PC-9 (cell line): ENCODE measurements around the gene ACYP2. TPM values are rescaled to one million over a fixed set of nuclear protein-coding genes. Genes with fewer than 3 reads are reported as not detected.

Experiments used
- BruUV-seq: library from RNA; stranded (reverse); fragments of 400-500 nt; replicated peaks from 2 replicates; lab custom pipeline; 2021; lab: Mats Ljungman, UMichigan
- CTCF ChIA-PET: fragments of 300-600 bp; sonication (Branson Sonifier 250); formaldehyde crosslinking; loops from one replicate; lab custom pipeline; 2022; ENCODE audit warnings: antibody characterized with exemption; lab: Charles Lee
- POLR2A ChIA-PET: fragments of 300-600 bp; sonication (Branson Sonifier 250); formaldehyde crosslinking; loops from one replicate; lab custom pipeline; 2022; ENCODE audit warnings: antibody characterized with exemption; ENCODE audit not compliant: unreplicated experiment; lab: Charles Lee
- DNase-seq, 2 experiments: peaks; one replicate each; pipeline versions ENCODE4 v3.0.0 to v3.0.0-alpha.2; 2015 to 2022; ENCODE audit warnings: mixed read lengths in 1 of 2
- H2AFZ ChIP-seq: fragments of 200-600 bp; sonication (generic); 2 replicates; pipeline ENCODE4 v1.8.1; 2017; ENCODE audit warnings: antibody characterized with exemption
- H3F3A ChIP-seq: fragments of 200-600 bp; sonication (generic); 2 replicates; pipeline ENCODE4 v1.8.1; 2017; ENCODE audit warnings: antibody characterized with exemption, mild to moderate bottlenecking, low read depth; ENCODE audit not compliant: insufficient read depth
- H3K27ac ChIP-seq: fragments of 200-600 bp; sonication (generic); 2 replicates; pipeline ENCODE4 v1.6.1; 2016; ENCODE audit warnings: mixed run types
- H3K27me3 ChIP-seq: fragments of 200-600 bp; sonication (generic); 2 replicates; pipeline ENCODE4 v1.6.1; 2016; ENCODE audit warnings: low read depth, mixed run types; ENCODE audit not compliant: insufficient read depth
- H3K36me3 ChIP-seq: fragments of 200-600 bp; sonication (generic); 2 replicates; pipeline ENCODE4 v1.6.1; 2016; ENCODE audit warnings: low read depth, mixed run types
- H3K4me1 ChIP-seq: fragments of 200-600 bp; sonication (generic); replicated peaks from 2 replicates; pipeline ENCODE4 v1.6.1; 2016; ENCODE audit warnings: mixed run types; ENCODE audit not compliant: insufficient read depth
- H3K4me2 ChIP-seq: fragments of 200-600 bp; sonication (generic); 2 replicates; pipeline ENCODE4 v1.6.1; 2017; ENCODE audit warnings: mixed run types
- H3K4me3 ChIP-seq: fragments of 200-600 bp; sonication (generic); 2 replicates; pipeline ENCODE4 v1.6.1; 2016; ENCODE audit warnings: mixed run types
- H3K79me2 ChIP-seq: fragments of 200-600 bp; sonication (generic); 2 replicates; pipeline ENCODE4 v1.6.1; 2017; ENCODE audit warnings: low read depth, mixed run types
- H3K9me2 ChIP-seq: fragments of 200-600 bp; sonication (generic); 2 replicates; pipeline ENCODE4 v1.8.1; 2017; ENCODE audit warnings: mild to moderate bottlenecking; ENCODE audit not compliant: insufficient read depth
- H3K9me3 ChIP-seq: fragments of 200-600 bp; sonication (generic); 2 replicates; pipeline ENCODE4 v1.8.1; 2016; ENCODE audit warnings: low read depth; ENCODE audit not compliant: insufficient read depth
- H4K20me1 ChIP-seq: fragments of 200-600 bp; sonication (generic); 2 replicates; pipeline ENCODE4 v1.8.1; 2017; ENCODE audit not compliant: insufficient read depth
- CTCF ChIP-seq: fragments of 200-600 bp; sonication (generic); conservative IDR thresholded peaks from 2 replicates; pipeline ENCODE4 v1.6.1; 2017; ENCODE audit warnings: mixed run types, antibody characterized with exemption, mild to moderate bottlenecking, moderate library complexity
- EZH2 ChIP-seq: fragments of 200-600 bp; sonication (generic); IDR thresholded peaks from 2 replicates; pipeline ENCODE4 v1.8.0; 2017; ENCODE audit warnings: antibody characterized with exemption, low read depth
- intact Hi-C: fragments of 100-400 bp; cut with micrococcal nuclease; formaldehyde crosslinking; loops from one replicate; pipeline ENCODE4 v1.10.0; 2022; ENCODE audit not compliant: unreplicated experiment
- total RNA-seq: library from RNA; stranded (reverse); gene quantifications from 2 replicates; pipeline ENCODE4 v1.2.3, GENCODE V29; 2021

The ACYP2 gene
- total RNA-seq, 1 experiment from 2014 or later: 25.9 TPM

GRCh38 chr2:54275541-54275940 lies 160.1 kb downstream of the ACYP2 start:
- H3K4me1 ChIP-seq: peaks cover 11% of the 10 kb centered on the region; the same call in 1 of the 2 replicates
- H3F3A ChIP-seq: no peaks in the 10 kb centered on the region
- no peaks in the 10 kb centered on the region for H3K27me3 ChIP-seq
- H3K9me3 ChIP-seq: 0 out of 2 replicates have a peak, but pooled peaks cover 9% of the 10 kb centered on the region
- H3K79me2 ChIP-seq: no peaks in the 10 kb centered on the region
- H4K20me1 ChIP-seq: no peaks in the 10 kb centered on the region
- CTCF ChIA-PET: no interaction called here
- intact Hi-C loops: no loop called here
- no peaks in the 10 kb centered on the region for H3K36me3 ChIP-seq
- no peak overlapping the region for H3K4me2 ChIP-seq
- POLR2A ChIA-PET: no interaction called here
- no peak for TF ChIP-seq EZH2
- no peak for TF ChIP-seq CTCF
- H3K4me3 ChIP-seq: no peak overlapping the region
- DNase-seq: no peak
- H3K27ac ChIP-seq: peak overlapping the region; percentile 46; the same call in 1 of the 2 replicates
- H2AFZ ChIP-seq: peak overlapping the region; percentile 73; the same call in 1 of the 2 replicates
- peaks cover 6% of the 10 kb centered on the region; the same call in 1 of the 2 replicates for H3K9me2 ChIP-seq
- no TSS peak for BruUV-seq

- BruUV-seq: no TSS peak
- intact Hi-C loops: no loop called here
- Histone ChIP-seq H2AFZ (no peak overlapping the region), H3F3A (no peaks in the 10 kb centered on the region), H3K27me3 (no peaks in the 10 kb centered on the region), H3K4me2 (no peak overlapping the region), H3K4me3 (no peak overlapping the region), H3K27ac (no peak overlapping the region), H3K36me3 (no peaks in the 10 kb centered on the region), H3K4me1 (peaks cover 11% of the 10 kb centered on the region; the same call in 1 of the 2 replicates), H4K20me1 (no peaks in the 10 kb centered on the region), H3K9me3 (0 out of 2 replicates have a peak, but pooled peaks cover 3% of the 10 kb centered on the region), H3K79me2 (no peaks in the 10 kb centered on the region), H3K9me2 (peaks cover 6% of the 10 kb centered on the region; the same call in 1 of the 2 replicates)
- TF ChIP-seq EZH2 (no peak), CTCF (peak; percentile 37; the same call in 1 of the 2 replicates)
- DNase-seq: no peak
- POLR2A ChIA-PET: no interaction called here
- CTCF ChIA-PET: no interaction called here
Measured at GRCh38 chr2:54279385-54279784, 164.0 kb downstream of the ACYP2 start.

- H3K4me1 ChIP-seq: no peaks in the 10 kb centered on the region
- no peak for DNase-seq
- H3K4me2 ChIP-seq: no peak overlapping the region
- POLR2A ChIA-PET: interaction anchor here (0.7 kb wide), 1 partner anchor 188 kb away, joined by 3 read pairs; no protein-coding TSS in a partner anchor
- no peak overlapping the region for H3K27ac ChIP-seq
- H3F3A ChIP-seq: no peaks in the 10 kb centered on the region
- CTCF ChIA-PET: no interaction called here
- no TSS peak for BruUV-seq
- no peaks in the 10 kb centered on the region for H3K79me2 ChIP-seq
- H3K27me3 ChIP-seq: no peaks in the 10 kb centered on the region
- H3K36me3 ChIP-seq: no peaks in the 10 kb centered on the region
- H3K9me2 ChIP-seq: peaks cover 5% of the 10 kb centered on the region; the same call in 1 of the 2 replicates
- no peak for TF ChIP-seq EZH2
- TF ChIP-seq CTCF: no peak
- H3K4me3 ChIP-seq: no peak overlapping the region
- H2AFZ ChIP-seq: no peak overlapping the region
- no peaks in the 10 kb centered on the region for H4K20me1 ChIP-seq
- intact Hi-C loops: no loop called here
- H3K9me3 ChIP-seq: no peaks in the 10 kb centered on the region
Measured at GRCh38 chr2:54284826-54285225, 169.4 kb downstream of the ACYP2 start.
